ENCODE results near the gene MCUR1. TPM values are rescaled to one million over a fixed set of nuclear protein-coding genes. Genes with fewer than 3 reads are reported as not detected.
A peak's percentile ranks its signal among the peaks of the same experiment; 100 is the strongest.
"Not testable (repeated sequence)": the region's sequence is repeated elsewhere in the genome, so short reads cannot be mapped to it uniquely, and the experiment has no call there.

MCUR1 gene
- total RNA-seq, 1 experiment from 2014 or later: 18.7 TPM

- not testable (repeated sequence) for DNase-seq (ENCODE audit: low spot score)
These were observed 34.2 kb downstream of the MCUR1 start for GRCh38 chr6:13780162-13780561.

DNA sequence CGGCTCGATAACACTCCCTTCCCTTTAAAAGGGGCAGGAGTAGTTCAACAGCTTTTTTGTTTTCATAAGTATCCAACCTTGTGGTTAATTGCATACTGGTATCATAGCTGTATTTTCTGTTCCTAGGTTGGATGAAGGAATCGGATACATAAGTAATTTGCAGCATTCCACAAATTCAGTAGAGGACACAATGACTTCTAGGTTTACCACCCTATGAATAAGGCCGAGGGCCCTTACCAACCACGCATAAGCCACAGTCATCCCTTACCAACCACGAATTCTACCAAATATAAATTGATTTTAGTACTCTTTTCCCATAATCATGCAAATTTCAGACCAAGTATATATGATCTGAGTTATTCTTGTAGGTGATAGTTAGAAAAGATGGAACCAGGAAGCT, 36.3 kb downstream of the MCUR1 start:
- no peak for DNase-seq (ENCODE audit: low spot score)

DNA sequence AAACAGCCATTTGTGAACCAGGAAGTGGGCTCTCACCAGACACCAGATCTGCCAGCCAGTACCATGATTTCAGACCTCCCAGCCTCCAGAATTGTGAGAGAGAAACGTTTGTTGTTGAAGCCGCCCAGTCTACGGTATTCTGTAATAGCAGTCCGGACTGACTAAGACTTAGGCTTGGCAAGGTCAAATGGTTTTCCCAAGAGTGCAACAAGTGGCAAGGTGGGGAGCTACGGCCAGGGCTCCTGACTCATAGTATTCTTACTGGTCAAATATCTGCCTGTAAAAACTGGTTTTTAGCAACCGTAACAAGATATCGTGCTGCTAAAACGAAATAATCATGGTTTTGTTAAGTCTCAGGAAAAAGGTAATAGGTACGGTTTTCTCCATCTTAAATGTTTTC, 37.8 kb downstream of the MCUR1 start:
- no peak for DNase-seq (ENCODE audit: low spot score)

- DNase-seq (ENCODE audit: low spot score): not testable (repeated sequence)
These were observed 38.9 kb downstream of the MCUR1 start for GRCh38 chr6:13775466-13775865.

GRCh38 chr6:13772358-13773030, 41.9 kb downstream of the MCUR1 start:
- not testable (repeated sequence) for DNase-seq (ENCODE audit: low spot score)

GRCh38 chr6:13769655-13770053, 44.7 kb downstream of the MCUR1 start:
- DNase-seq (ENCODE audit: low spot score): no peak

GRCh38 chr6:13769034-13769654, 45.2 kb downstream of the MCUR1 start:
- DNase-seq (ENCODE audit: low spot score): no peak

- peak; percentile 16 for DNase-seq (ENCODE audit: low spot score)
These were observed 47.1 kb downstream of the MCUR1 start for GRCh38 chr6:13767121-13767808.

DNA sequence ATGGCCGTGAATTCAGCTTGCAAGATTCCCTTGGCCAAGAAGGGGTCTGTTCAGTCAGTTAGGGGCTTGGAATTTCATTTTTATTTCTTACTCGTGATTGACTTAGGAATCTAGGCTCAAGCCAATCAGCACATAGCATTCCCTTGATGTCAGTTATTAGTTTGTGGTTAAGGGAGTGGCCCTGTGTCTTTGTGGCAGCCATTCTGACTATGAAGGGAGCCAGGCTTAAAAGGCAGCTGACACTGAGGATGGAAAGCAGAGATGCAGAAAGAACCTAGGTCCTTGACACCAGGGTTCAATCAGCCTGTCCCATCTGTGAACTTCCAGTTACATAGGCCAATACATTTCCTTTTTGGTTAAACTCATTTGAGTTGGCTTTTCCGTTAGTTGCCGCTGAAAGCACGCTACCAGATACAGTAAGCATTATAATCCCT, 48.1 kb downstream of the MCUR1 start:
- DNase-seq (ENCODE audit: low spot score): peak; percentile 66

GRCh38 chr6:13765570-13765969, 48.8 kb downstream of the MCUR1 start:
- peak; percentile 49 for DNase-seq (ENCODE audit: low spot score)

- no peak for DNase-seq (ENCODE audit: low spot score)
These were observed 49.4 kb downstream of the MCUR1 start for GRCh38 chr6:13764996-13765395.

- no peak for DNase-seq (ENCODE audit: low spot score)
These were observed 50.5 kb downstream of the MCUR1 start for GRCh38 chr6:13763740-13764381.

DNA sequence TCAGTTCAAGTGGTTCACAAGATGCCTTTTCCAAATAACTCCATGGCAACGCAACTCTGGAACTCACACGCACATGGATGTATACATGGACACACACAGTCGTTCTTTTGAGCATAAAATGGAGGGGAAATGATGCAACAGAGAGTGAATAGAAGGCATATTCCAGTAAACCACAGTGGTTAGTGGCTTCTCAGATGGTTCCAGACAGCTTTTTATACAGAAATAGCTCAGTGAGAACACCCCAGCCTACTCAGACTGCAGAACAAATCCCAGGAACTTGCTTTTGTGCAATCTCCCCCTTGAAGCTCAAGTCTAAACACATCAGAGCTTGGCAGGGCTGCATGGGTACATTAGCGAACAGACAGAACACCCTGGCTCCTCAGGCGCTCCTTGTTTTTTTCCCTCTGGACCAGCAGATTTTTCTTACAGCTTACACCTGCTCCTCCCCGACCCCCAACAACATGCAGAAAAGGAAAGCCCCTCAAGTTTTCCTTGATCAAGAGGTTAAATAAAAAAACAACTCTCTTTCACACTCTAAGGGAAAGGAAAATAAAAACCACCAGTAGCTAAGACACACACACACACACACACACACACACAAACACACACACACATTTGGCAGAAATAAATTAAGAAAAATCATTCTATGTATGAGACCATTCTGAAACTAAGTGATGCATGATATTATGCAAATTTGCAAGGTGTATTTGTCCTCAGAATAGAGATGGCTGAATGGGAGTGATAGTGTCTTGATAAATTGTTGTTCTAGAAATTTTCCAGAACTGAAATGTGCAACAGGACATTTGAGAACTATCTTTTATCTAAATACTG, 51.5 kb downstream of the MCUR1 start:
- DNase-seq (ENCODE audit: low spot score): no peak

GRCh38 chr6:13761361-13762036, 52.9 kb downstream of the MCUR1 start:
- no peak for DNase-seq (ENCODE audit: low spot score)

- no peak for DNase-seq (ENCODE audit: low spot score)
These were observed 53.8 kb downstream of the MCUR1 start for GRCh38 chr6:13760307-13761304.

DNA sequence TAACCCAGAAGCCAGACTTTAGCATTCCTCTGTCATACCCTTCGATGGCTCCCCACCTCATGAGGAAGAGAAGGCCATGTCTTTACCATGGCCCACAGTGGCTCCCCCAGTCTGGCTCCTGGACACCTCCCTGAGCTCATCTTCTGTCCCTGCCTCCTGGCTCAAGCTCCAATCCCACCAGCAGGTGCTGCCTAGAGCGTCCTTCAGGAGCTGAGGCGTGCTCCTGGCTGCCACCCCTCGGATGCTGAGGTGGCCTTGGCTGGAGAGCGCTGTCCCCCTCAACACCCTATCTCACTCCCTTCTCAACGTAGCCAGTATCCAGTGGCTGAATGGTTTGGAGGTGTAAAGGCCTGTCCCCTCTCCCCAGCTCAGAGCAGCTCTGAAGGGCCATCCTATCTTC, 55.3 kb downstream of the MCUR1 start:
- no peak for DNase-seq (ENCODE audit: low spot score)

- no peak for DNase-seq (ENCODE audit: low spot score)
These were observed 59.7 kb downstream of the MCUR1 start for GRCh38 chr6:13754644-13755043.

GRCh38 chr6:13743736-13744127, 70.6 kb downstream of the MCUR1 start:
- DNase-seq (ENCODE audit: low spot score): no peak

DNA sequence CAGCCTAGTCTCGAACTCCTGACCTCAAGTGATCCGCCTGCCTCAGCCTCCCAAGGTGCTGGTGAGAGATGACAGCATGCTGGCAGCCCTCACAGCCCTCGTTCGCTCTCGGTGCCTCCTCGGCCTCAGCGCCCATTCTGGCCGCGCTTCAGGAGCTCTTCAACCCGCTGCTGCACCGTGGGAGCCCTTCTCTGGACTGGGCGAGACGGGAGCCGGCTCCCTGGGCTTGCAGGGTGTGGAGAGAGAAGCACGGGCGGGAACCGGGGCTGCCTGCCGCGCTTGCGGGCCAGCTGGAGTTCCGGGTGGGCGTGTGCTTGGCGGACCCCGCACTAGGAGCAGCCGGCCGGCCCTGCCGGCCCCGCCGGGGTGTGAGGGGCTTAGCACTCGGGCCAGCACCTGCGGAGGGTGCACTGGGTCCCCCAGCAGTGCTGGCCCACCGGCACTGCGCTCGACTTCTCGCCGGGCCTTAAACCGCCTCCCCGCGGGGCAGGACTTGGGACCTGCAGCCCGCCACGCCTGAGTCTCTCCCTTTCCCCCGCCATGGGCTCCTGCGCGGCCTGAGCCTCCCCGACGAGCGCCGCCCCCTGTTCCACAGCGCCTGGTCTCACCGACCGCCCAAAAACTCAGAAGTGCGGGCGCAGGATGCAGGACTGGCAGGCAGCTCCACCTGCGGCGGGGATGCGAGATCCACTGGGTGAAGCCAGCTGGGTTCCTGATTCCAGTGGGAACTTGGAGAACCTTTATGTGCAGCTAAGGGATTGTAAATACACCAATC, 71.2 kb downstream of the MCUR1 start:
- no peak for DNase-seq (ENCODE audit: low spot score)
